ENCODE data around the gene RCBTB1.
"Not testable (repeated sequence)": the region's sequence is repeated elsewhere in the genome, so short reads cannot be mapped to it uniquely, and the experiment has no call there.

RCBTB1 gene

GRCh38 chr13:49606747-49607648 lies 21.6 kb upstream of the RCBTB1 start:
- peak; percentile 40 to 62 (median 50) for DNase-seq (ENCODE audit: low read depth in 4 of 4, low spot score in 1 of 4)

GRCh38 chr13:49604570-49604969 lies 19.2 kb upstream of the RCBTB1 start:
- no peak for DNase-seq (ENCODE audit: low read depth in 4 of 4, low spot score in 1 of 4)

GRCh38 chr13:49602615-49603014 lies 17.3 kb upstream of the RCBTB1 start:
- DNase-seq (ENCODE audit: low read depth in 4 of 4, low spot score in 1 of 4): not testable (repeated sequence)

GRCh38 chr13:49602005-49602404 lies 16.6 kb upstream of the RCBTB1 start:
- no peak for DNase-seq (ENCODE audit: low read depth in 4 of 4, low spot score in 1 of 4)

- no peak for DNase-seq (ENCODE audit: low read depth in 4 of 4, low spot score in 1 of 4)
Measured at GRCh38 chr13:49597043-49597641, 11.8 kb upstream of the RCBTB1 start.

GRCh38 chr13:49596221-49596620 lies 10.9 kb upstream of the RCBTB1 start:
- DNase-seq (ENCODE audit: low read depth in 4 of 4, low spot score in 1 of 4): no peak

- DNase-seq (ENCODE audit: low read depth in 4 of 4, low spot score in 1 of 4): no peak
Measured at GRCh38 chr13:49594576-49594975, 9.2 kb upstream of the RCBTB1 start.

GRCh38 chr13:49593876-49594275 lies 8.5 kb upstream of the RCBTB1 start:
- not testable (repeated sequence) for DNase-seq (ENCODE audit: low read depth in 4 of 4, low spot score in 1 of 4)

GRCh38 chr13:49590714-49591113 lies 5.4 kb upstream of the RCBTB1 start:
- not testable (repeated sequence) for DNase-seq (ENCODE audit: low read depth in 4 of 4, low spot score in 1 of 4)

- DNase-seq (ENCODE audit: low read depth in 4 of 4, low spot score in 1 of 4): no peak
Measured at GRCh38 chr13:49587311-49587847, 2.0 kb upstream of the RCBTB1 start.

GRCh38 chr13:49586717-49587116 lies 1.4 kb upstream of the RCBTB1 start:
- no peak for DNase-seq (ENCODE audit: low read depth in 4 of 4, low spot score in 1 of 4)

- peak in 1 of 4 experiments; percentile 1 for DNase-seq (ENCODE audit: low read depth in 4 of 4, low spot score in 1 of 4)
Measured at GRCh38 chr13:49584771-49585182, 581 bp downstream of the RCBTB1 start.

- DNase-seq (ENCODE audit: low read depth in 4 of 4, low spot score in 1 of 4): no peak
Measured at GRCh38 chr13:49580980-49581680, 4.2 kb downstream of the RCBTB1 start.

- no peak for DNase-seq (ENCODE audit: low read depth in 4 of 4, low spot score in 1 of 4)
Measured at GRCh38 chr13:49579501-49579900, 5.9 kb downstream of the RCBTB1 start.

- DNase-seq (ENCODE audit: low read depth in 4 of 4, low spot score in 1 of 4): no peak
Measured at GRCh38 chr13:49571299-49572240, 13.8 kb downstream of the RCBTB1 start.

GRCh38 chr13:49569993-49570689 lies 15.2 kb downstream of the RCBTB1 start:
- DNase-seq (ENCODE audit: low read depth in 4 of 4, low spot score in 1 of 4): no peak

- no peak for DNase-seq (ENCODE audit: low read depth in 4 of 4, low spot score in 1 of 4)
Measured at GRCh38 chr13:49567491-49567890, 17.9 kb downstream of the RCBTB1 start.

- DNase-seq (ENCODE audit: low read depth in 4 of 4, low spot score in 1 of 4): no peak
Measured at GRCh38 chr13:49566461-49566860, 18.9 kb downstream of the RCBTB1 start.

GRCh38 chr13:49565461-49565860 lies 19.9 kb downstream of the RCBTB1 start:
- DNase-seq (ENCODE audit: low read depth in 4 of 4, low spot score in 1 of 4): not testable (repeated sequence)

GRCh38 chr13:49563516-49563915 lies 21.8 kb downstream of the RCBTB1 start:
- DNase-seq (ENCODE audit: low read depth in 4 of 4, low spot score in 1 of 4): no peak
